GM12878 (cell line): Measurements from ENCODE around the gene ABCC4.
"Not testable (repeated sequence)": the region's sequence is repeated elsewhere in the genome, so short reads cannot be mapped to it uniquely, and the experiment has no call there.

Experiments
- CTCF ChIP-seq, 3 experiments: IDR thresholded peaks in 2 of 3; conservative IDR thresholded peaks in 1 of 3; 2 replicates each; pipeline ENCODE4 v1.5.1; 2011; ENCODE audit warnings: low read depth in 3 of 3, low read length in 3 of 3, mild to moderate bottlenecking in 3 of 3, control low read depth in 2 of 3, moderate library complexity in 2 of 3, inconsistent platforms in 1 of 3, mixed read lengths in 1 of 3; ENCODE audit not compliant: control insufficient read depth in 2 of 3, insufficient read depth in 1 of 3; ENCODE audit errors: extremely low read depth in 1 of 3
- E4F1 ChIP-seq: fragments of 450-650 bp; IDR thresholded peaks from 2 replicates; pipeline ENCODE4 v1.6.1; 2018; ENCODE audit warnings: borderline replicate concordance, mild to moderate bottlenecking; ENCODE audit not compliant: partially characterized antibody
- MXI1 ChIP-seq: fragments of 150-350 bp; IDR thresholded peaks from 2 replicates; pipeline ENCODE4 v1.6.1; 2011; ENCODE audit warnings: low read depth, mild to moderate bottlenecking, inconsistent platforms, low read length, improper control_type of control experiment
- NR2F1 ChIP-seq: fragments of 450-650 bp; conservative IDR thresholded peaks from 2 replicates; pipeline ENCODE4 v1.6.1; 2017; ENCODE audit warnings: mild to moderate bottlenecking
- PKNOX1 ChIP-seq: fragments of 450-650 bp; IDR thresholded peaks from 2 replicates; pipeline ENCODE4 v1.6.1; 2016; ENCODE audit warnings: mild to moderate bottlenecking
- PRDM15 ChIP-seq: fragments of 450-650 bp; formaldehyde crosslinking; IDR thresholded peaks from 2 replicates; pipeline ENCODE4 v1.4.0; 2020; ENCODE audit warnings: mild to moderate bottlenecking, moderate library complexity

- TF ChIP-seq PRDM15 (CRISPR knock-in tag); MXI1; NR2F1; CTCF (IDR thresholded peaks at IDR 0.05 in 2 of 3, conservative IDR thresholded peaks at IDR 0.05 in 1 of 3; ENCODE audit: control insufficient read depth in 2 of 3, extremely low read depth in 1 of 3, insufficient read depth in 1 of 3, low read depth in 3 of 3, low read length in 3 of 3); E4F1; PKNOX1: not testable (repeated sequence)
Measured at GRCh38 chr13:95167003-95167402, 134.2 kb downstream of the ABCC4 start.
